GM19372 (cell line): ENCODE data around the gene CENPK.
"Not testable (repeated sequence)": the region's sequence is repeated elsewhere in the genome, so short reads cannot be mapped to it uniquely, and the experiment has no call there.

Source experiments
- ATAC-seq: cut with Tn5 transposase; IDR thresholded peaks from one replicate; pipeline ENCODE4 v1.9.1; 2021; ENCODE audit warnings: mild to moderate bottlenecking, low read depth, moderate library complexity; ENCODE audit not compliant: unreplicated experiment

Gene CENPK

GRCh38 chr5:65512170-65512937, 50.6 kb downstream of the CENPK start:
- ATAC-seq: no peak

GRCh38 chr5:65508978-65509377, 54.0 kb downstream of the CENPK start:
- ATAC-seq: no peak

- ATAC-seq: no peak
Observed at GRCh38 chr5:65506961-65507360, 56.0 kb downstream of the CENPK start.

GRCh38 chr5:65489119-65489518, 73.8 kb downstream of the CENPK start:
- ATAC-seq: no peak

GRCh38 chr5:65488038-65488687, 74.8 kb downstream of the CENPK start:
- not testable (repeated sequence) for ATAC-seq

- ATAC-seq: not testable (repeated sequence)
Observed at GRCh38 chr5:65486803-65487202, 76.2 kb downstream of the CENPK start.

GRCh38 chr5:65485405-65485804, 77.6 kb downstream of the CENPK start:
- no peak for ATAC-seq

GRCh38 chr5:65483546-65484346, 79.2 kb downstream of the CENPK start:
- ATAC-seq: peak; percentile 49

GRCh38 chr5:65482736-65483545, 80.0 kb downstream of the CENPK start:
- no peak for ATAC-seq

GRCh38 chr5:65482296-65482735, 80.7 kb downstream of the CENPK start:
- no peak for ATAC-seq

- ATAC-seq: peak; percentile 72
Observed at GRCh38 chr5:65481635-65482295, 81.2 kb downstream of the CENPK start, which contains the start of gene ADAMTS6. TSS of gene ADAMTS6 (minus strand) at chr5:65481920. CDS start at chr5:65473673, 8,247 bp downstream.

- ATAC-seq: peak; percentile 14
Observed at GRCh38 chr5:65481171-65481581, 81.8 kb downstream of the CENPK start.

- ATAC-seq: no peak
Observed at GRCh38 chr5:65480306-65480865, 82.6 kb downstream of the CENPK start.

GRCh38 chr5:65479527-65479926, 83.4 kb downstream of the CENPK start:
- no peak for ATAC-seq

- no peak for ATAC-seq
Observed at GRCh38 chr5:65478336-65478735, 84.6 kb downstream of the CENPK start.

- ATAC-seq: no peak
Observed at GRCh38 chr5:65475895-65476294, 87.1 kb downstream of the CENPK start.

- no peak for ATAC-seq
Observed at GRCh38 chr5:65475336-65475735, 87.6 kb downstream of the CENPK start.

- ATAC-seq: no peak
Observed at GRCh38 chr5:65474130-65474711, 88.7 kb downstream of the CENPK start.

- ATAC-seq: no peak
Observed at GRCh38 chr5:65468633-65469032, 94.3 kb downstream of the CENPK start.
